Osteoblast (primary cell): ENCODE measurements around the gene GADD45G. TPM values are rescaled to one million over a fixed set of nuclear protein-coding genes. Genes with fewer than 3 reads are reported as not detected.
A peak's percentile ranks its signal among the peaks of the same experiment; 100 is the strongest.

Experiments used
- DNase-seq: peaks from one replicate; pipeline ENCODE4 v3.0.0; 2011; ENCODE audit warnings: low spot score, mixed read lengths; ENCODE audit not compliant: insufficient read length; ENCODE audit errors: missing footprints
- H2AFZ ChIP-seq: 2 replicates; pipeline ENCODE4 v1.6.0; 2011; ENCODE audit warnings: mild to moderate bottlenecking, low read length
- H3K27ac ChIP-seq: 2 replicates; pipeline ENCODE4 v1.5.1; 2011; ENCODE audit warnings: mild to moderate bottlenecking, low read depth, low read length, moderate library complexity
- H3K27me3 ChIP-seq: 2 replicates; pipeline ENCODE4 v1.6.0; 2012; ENCODE audit warnings: mild to moderate bottlenecking, control low read depth, inconsistent platforms, low read length, moderate library complexity; ENCODE audit not compliant: insufficient read depth
- H3K36me3 ChIP-seq: 2 replicates; pipeline ENCODE4 v1.5.1; 2011; ENCODE audit warnings: mild to moderate bottlenecking, low read length, control low read depth, moderate library complexity; ENCODE audit not compliant: insufficient read depth
- H3K4me1 ChIP-seq: 2 replicates; pipeline ENCODE4 v1.5.1; 2011; ENCODE audit warnings: mild to moderate bottlenecking, low read length, control low read depth, moderate library complexity; ENCODE audit not compliant: insufficient read depth
- H3K4me2 ChIP-seq: 2 replicates; pipeline ENCODE4 v1.6.0; 2011; ENCODE audit warnings: mild to moderate bottlenecking, low read length; ENCODE audit not compliant: insufficient read depth
- H3K4me3 ChIP-seq: fragments of 200-600 bp; sonication (generic); 3 replicates; pipeline ENCODE4 v1.5.1; 2012; ENCODE audit warnings: mild to moderate bottlenecking, low read length, inconsistent platforms; ENCODE audit not compliant: insufficient read depth
- H3K79me2 ChIP-seq: 2 replicates; pipeline ENCODE4 v1.6.0; 2012; ENCODE audit warnings: mild to moderate bottlenecking, low read length, control low read depth, inconsistent platforms; ENCODE audit not compliant: insufficient read depth
- H3K9me3 ChIP-seq: 2 replicates; pipeline ENCODE4 v1.5.1; 2011; ENCODE audit warnings: low read depth, low read length, control low read depth
- H4K20me1 ChIP-seq: 2 replicates; pipeline ENCODE4 v1.6.0; 2012; ENCODE audit warnings: mild to moderate bottlenecking, low read length, control low read depth; ENCODE audit not compliant: insufficient read depth
- CTCF ChIP-seq: IDR thresholded peaks from 2 replicates; pipeline ENCODE4 v1.5.1; 2011; ENCODE audit warnings: mild to moderate bottlenecking, low read depth, low read length, moderate library complexity; ENCODE audit errors: extremely low read depth
- total RNA-seq: library from RNA; depleted of rRNA; stranded (reverse); fragments of >200 nt; gene quantifications from 2 replicates; pipeline ENCODE4 v1.2.3, GENCODE V29; 2012

Gene GADD45G
- total RNA-seq, 1 donor = under 0.01 TPM

DNA sequence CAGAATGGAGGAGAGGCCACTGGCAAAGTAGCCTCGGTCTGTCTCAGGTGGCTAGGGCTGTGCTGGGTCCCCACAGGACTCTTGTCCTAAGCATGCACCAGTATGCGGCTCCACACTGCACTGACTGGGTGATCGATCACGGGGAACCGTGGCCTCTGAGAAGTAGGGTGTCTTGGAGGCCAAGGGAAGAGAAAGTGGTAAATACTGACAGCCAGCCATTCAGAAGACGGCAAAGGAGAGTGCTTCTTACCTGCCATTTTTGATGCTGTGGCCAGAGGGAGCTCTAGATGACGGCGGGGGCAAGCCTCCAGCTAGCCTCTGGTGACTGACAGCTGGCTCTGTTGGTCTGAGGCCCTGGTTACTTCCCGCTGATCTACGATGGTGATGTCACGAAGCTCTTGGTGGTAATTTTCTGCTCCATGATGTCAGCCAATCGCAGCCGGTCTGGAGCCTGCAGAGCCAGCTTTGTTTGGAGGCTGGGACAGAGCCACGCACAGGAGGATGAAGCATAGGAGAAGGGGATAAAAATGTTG lies 40.4 kb upstream of the GADD45G start:
- Histone ChIP-seq H3K9me3 (no peaks in the 10 kb centered on the region), H3K27me3 (peaks cover 4% of the 10 kb centered on the region), H3K4me2 (no peak overlapping the region), H3K79me2 (no peaks in the 10 kb centered on the region), H3K36me3 (no peaks in the 10 kb centered on the region), H2AFZ (no peak overlapping the region), H3K4me1 (no peaks in the 10 kb centered on the region), H4K20me1 (no peaks in the 10 kb centered on the region), H3K4me3 (no peak overlapping the region), H3K27ac (no peak overlapping the region)
- DNase-seq = no peak
- TF ChIP-seq CTCF = no peak

GRCh38 chr9:89567649-89568048 lies 37.2 kb upstream of the GADD45G start:
- Histone ChIP-seq H4K20me1 (no peaks in the 10 kb centered on the region), H2AFZ (no peak overlapping the region), H3K9me3 (no peaks in the 10 kb centered on the region), H3K27me3 (no peaks in the 10 kb centered on the region), H3K4me2 (no peak overlapping the region), H3K4me3 (no peak overlapping the region), H3K79me2 (no peaks in the 10 kb centered on the region), H3K36me3 (no peaks in the 10 kb centered on the region), H3K27ac (no peak overlapping the region), H3K4me1 (no peaks in the 10 kb centered on the region)
- no peak for DNase-seq
- TF ChIP-seq CTCF = no peak

DNA sequence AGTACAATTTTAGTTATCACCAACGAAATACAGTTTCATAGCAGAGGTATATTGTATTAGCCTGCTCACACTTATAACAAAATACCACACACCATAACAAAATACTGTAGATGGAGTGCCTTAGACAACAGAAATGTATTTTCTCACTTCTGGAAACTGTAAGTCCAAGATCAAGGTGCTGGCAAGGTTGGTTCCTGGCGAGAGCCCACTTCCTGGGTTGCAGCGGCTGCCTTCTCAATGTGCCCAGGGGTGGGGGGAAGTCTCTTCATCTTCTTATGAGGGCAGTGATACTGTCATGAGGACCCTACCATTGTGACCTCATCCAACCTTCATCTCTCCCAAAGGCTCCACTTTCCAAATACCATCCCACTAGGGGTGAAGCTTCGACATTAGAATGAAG lies 30.5 kb upstream of the GADD45G start:
- DNase-seq = no peak
- Histone ChIP-seq H3K79me2 (no peaks in the 10 kb centered on the region), H3K4me3 (no peak overlapping the region), H3K27me3 (no peaks in the 10 kb centered on the region), H3K4me2 (no peak overlapping the region), H4K20me1 (no peaks in the 10 kb centered on the region), H3K4me1 (no peaks in the 10 kb centered on the region), H3K36me3 (no peaks in the 10 kb centered on the region), H3K27ac (no peak overlapping the region), H3K9me3 (no peaks in the 10 kb centered on the region), H2AFZ (no peak overlapping the region)
- TF ChIP-seq CTCF = no peak

- Histone ChIP-seq H2AFZ (no peak overlapping the region), H3K79me2 (no peaks in the 10 kb centered on the region), H3K4me3 (no peak overlapping the region), H3K4me2 (no peak overlapping the region), H3K9me3 (no peaks in the 10 kb centered on the region), H3K27ac (no peak overlapping the region), H3K36me3 (no peaks in the 10 kb centered on the region), H4K20me1 (no peaks in the 10 kb centered on the region), H3K27me3 (no peaks in the 10 kb centered on the region), H3K4me1 (no peaks in the 10 kb centered on the region)
- DNase-seq = no peak
- peak; percentile 63 for TF ChIP-seq CTCF
Measured at GRCh38 chr9:89576404-89576839, 28.4 kb upstream of the GADD45G start.
